Measurements from ENCODE around the gene SLC46A1.

SLC46A1 gene

DNA sequence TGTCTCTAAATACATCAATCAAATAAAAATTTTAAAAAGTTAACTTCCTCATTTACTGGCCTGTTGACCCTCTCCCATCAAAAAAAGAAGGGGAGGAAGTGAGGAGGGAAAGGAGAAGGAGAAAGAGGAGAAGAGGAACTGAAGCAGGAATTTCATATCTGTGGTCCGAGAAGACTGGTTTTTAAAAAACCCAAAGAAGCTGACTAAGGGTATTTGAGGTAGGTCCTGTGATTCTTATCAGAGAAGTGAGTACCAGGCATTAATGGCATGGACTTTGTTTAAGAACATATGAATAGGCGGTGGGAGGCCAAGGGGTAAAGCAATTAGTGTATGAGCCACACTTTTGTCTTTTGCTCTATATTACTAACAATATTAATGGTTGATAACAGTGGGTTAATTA, 2.0 kb downstream of the SLC46A1 start:
- no peak for DNase-seq (ENCODE audit: low read depth)

DNA sequence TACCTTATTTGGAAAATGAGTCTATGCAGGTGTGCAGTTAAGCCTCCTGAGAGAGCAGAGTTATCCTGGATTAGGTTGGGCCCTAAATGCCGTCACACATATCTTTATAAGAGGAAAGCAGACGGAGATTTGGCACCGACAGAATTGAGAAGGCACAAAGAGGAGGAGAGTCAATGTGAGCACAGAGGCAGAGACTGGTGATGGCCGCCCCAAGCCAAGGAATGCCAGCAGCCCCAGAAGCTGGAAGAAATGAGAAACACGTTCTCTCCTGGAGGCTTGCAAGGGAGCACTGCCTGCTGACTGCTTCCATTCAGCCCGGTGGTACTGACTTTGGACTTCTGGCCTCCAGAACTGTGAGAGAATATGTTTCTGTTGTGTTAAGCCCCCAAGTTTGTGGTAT, 3.2 kb downstream of the SLC46A1 start:
- no peak for DNase-seq (ENCODE audit: low read depth)

DNA sequence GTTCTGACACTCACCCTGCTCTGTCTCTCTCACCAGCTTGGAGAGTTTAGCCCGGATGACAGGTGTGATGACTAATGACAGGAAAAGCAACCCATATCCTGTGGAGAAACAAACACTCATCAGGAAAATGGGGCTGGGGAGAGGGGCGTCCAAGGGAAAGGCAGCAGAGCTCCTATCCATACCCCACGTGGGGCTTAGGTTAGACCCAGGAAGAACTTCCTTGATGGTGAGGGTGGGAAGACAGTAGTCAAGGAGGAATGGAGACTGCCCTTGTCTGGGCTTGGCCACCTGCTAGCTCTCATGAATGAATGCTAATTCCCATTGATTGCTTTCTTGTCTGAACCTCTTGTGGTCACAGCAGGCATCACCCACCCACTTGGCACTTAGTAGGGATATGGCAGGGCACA, 3.8 kb downstream of the SLC46A1 start:
- no peak for DNase-seq (ENCODE audit: low read depth)

DNA sequence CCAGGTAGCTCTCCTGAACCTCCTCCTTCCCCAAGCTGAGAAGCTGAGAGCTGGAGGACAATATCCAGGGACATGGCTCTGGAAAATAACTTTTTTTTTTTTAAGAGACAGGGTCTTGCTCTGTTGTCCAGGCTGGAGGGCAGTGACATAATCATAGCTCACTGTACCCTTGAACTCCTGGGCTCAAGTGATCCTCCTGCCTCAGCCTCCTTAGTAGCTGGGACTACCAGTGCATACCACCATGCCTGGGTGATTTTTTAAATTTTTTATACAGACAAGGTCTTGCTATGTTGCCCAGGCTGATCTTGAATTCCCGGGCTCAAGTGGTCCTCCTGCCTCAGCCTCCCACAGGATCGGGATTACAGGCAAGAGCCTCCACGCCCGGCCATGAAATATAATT, 6.2 kb downstream of the SLC46A1 start:
- DNase-seq (ENCODE audit: low read depth) = no peak

DNA sequence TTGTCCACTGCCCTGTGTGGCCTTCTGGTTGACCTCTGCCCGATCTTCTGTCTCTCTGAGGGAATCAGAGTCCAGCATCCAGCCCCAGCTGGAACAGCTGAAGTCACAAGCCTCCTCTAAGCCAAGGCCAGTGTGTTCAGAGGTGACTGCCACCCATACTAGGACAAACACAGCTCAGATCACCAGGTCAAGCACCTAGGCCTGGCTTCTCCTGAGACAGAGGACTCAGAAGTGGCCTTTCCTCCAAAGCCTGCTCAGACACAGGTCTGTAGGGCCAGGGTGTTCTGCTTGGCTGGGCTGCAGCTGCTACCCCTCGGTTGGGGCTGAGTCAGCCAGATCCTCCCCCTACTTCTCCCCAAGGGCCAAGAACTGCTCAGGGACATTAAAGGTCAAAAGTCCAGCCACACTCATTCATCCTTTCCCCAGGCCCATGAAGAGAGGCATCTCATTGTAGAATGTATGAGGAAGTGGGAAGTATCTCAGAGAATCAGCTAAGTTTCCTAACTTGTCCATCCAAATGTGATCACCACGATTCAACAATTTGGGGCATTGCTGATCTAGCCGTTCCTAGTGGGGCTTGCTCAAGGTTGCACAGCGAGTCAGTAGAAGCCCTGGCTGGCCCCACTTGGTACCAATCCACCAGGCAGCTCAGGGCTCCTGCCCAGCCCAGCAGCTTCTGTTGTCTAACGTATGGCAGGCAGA, 7.6 kb downstream of the SLC46A1 start:
- DNase-seq (ENCODE audit: low read depth) = no peak

DNA sequence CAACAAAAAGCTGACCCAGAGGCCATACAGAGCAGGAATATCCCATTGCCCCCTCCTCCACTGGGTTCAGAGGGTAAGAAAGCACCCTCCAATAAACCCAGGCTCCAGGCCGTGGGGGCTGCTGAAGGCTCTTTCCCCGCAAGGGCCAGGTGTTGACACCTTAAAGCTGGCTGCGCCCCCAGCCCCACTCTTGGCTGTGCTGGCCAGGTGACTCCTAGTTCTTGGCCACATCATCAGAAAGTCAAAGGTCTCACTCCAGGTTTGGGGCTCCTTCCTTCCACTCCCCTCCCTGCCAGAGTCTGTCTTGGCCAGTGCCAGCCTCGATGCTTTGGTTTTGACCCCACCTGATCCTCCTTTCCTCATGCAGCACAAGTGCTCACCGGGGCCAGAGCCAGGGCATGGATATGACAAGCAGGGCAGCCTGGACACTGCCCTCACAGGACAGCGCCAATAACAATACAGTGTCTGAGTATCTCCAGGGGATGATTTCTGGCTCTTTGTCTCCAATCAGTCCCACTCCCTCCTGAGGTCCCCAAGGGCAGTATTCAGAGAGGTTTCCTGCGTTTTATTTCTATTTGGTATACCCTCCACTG, 8.2 kb downstream of the SLC46A1 start:
- DNase-seq (ENCODE audit: low read depth) = no peak

DNA sequence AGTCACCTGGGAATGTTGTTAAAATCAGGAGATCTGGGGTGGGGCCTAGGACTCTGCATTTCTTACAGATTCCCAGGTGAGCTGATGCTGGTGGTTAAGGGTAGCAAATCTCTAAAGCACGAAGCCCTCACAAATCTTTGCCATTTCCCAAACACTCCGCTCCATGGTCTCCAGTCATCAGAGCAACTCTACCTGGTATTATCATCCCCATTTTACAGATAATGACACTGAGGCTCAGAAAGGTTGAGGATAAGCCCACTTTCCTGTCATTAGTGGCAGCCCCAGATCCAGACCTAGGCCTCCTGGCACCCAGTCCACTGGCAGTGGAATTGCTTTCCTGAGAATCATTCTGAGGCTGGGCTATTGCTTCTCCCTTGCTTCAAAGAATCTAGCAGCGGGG, 8.7 kb downstream of the SLC46A1 start:
- no peak for DNase-seq (ENCODE audit: low read depth)

DNA sequence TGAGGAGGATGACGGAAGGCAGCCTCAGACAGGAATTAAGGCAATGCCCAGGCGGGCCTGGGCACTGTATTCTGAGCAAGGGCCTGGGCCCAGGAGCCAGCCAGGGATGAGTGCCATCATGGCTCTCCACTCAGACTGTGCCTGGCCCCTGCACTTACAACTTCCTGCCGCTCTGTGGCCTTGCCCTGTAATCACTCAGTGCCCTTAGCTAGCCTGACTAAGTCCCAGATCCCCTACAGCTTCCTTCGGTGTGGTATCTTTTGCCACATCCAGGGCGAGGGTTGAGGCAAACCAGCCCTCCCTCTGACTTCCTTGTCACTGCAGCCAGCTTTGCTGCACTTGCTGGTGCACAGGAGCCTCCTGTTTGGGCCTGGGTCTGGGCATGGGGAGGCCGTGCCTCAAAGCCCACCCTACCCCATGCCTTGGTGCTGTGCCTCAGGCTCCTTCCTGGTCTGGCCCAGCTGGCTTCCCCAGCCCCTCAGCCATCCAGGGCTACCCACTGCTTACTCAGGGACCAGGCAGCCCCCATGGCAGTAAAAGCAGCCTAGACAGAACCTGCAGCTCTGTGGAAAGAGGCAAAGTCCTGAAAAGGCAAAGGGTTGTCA, 9.3 kb downstream of the SLC46A1 start:
- no peak for DNase-seq (ENCODE audit: low read depth)

DNA sequence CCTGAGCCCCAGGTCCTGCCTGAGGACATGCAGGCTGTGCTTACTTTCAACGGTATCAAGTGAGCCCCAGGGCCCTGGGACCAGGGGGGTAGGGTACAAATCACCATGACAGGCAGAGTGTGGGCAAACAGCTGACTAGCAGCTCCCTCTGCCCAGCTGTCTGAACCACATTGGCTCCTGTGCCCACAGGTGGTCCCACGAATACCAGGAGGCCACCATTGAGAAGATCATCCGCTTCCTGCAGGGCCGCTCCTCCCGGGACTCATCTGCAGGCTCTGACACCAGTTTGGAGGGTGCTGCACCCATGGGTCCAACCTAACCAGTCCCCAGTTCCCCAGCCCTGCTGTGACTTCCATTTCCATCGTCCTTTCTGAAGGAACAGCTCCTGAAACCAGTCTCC, 10.0 kb downstream of the SLC46A1 start:
- DNase-seq (ENCODE audit: low read depth) = no peak

DNA sequence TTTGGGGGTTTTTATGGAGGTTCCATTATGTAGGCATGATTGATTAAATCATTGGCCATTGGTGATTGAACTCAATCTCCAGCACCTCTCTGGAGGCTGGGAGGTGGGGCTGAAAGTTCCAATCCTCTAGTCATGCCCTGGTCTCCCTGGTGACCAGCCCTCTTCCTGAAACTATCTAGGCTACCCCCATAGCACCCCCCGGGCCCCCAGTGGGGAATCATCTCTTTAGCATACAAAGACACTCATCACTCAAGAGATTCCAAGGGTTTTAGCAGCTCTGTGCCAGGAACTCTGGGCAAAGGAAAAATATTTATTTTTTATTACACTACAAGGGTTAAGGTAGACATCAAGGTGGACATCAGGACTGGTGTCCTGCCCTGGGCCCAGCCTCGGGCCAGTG, 10.6 kb downstream of the SLC46A1 start:
- no peak for DNase-seq (ENCODE audit: low read depth)

DNA sequence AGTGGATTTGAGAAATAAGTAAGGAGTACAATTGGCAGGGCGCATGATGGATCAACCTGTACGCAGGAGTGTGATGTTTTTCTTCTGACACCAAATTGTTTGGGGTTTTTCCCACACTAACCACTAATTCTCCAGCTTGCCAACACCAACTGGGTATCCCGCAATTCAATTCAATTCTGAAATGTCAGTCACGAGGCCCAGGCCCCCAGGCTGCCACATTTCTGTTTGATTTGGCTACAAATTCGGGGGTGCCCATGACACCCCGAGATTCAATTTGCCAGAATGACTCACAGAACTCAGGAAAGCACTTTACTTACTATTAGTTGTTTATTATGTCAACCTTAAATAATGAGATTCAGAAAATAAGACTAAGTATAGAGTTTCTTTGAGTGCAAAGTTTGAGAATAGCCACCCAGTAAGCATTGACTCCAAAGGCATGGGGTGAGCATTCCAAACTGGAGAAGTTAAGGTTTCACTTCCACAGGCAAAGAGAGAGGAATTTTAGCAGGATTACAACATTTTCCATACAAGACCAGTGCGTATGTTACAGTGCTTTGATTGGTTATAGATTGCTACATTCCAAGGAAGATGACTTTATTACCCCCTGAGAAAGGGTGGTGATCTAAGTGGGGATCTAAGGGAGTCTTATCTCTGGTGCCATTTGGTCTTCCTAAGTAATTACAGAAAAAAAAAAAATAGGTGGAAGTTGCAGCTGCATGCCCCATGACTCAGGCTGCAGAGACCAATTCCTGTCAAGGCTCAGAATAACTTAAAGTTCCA, 11.5 kb downstream of the SLC46A1 start:
- DNase-seq (ENCODE audit: low read depth) = peak; percentile 68

DNA sequence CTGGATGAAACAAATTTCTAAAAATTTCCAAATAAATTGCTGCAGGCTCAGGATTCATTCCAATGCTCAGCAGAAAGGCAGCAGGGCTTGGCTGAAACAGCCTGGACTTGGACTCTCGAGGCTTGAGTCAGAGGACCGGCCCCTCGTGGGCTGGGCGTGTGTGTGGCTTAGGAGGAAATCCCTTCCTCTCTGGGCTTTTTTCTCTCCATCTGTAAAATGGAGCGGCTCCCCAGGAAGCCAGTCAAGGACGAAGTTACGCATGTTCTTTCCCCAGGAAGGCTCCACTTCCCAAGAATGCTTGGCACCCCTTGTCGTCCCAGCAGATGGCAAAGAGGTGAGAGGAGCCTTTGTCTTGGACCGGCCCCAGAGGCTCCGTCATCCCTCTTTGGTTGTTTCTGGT, 13.5 kb downstream of the SLC46A1 start:
- DNase-seq (ENCODE audit: low read depth) = no peak

DNA sequence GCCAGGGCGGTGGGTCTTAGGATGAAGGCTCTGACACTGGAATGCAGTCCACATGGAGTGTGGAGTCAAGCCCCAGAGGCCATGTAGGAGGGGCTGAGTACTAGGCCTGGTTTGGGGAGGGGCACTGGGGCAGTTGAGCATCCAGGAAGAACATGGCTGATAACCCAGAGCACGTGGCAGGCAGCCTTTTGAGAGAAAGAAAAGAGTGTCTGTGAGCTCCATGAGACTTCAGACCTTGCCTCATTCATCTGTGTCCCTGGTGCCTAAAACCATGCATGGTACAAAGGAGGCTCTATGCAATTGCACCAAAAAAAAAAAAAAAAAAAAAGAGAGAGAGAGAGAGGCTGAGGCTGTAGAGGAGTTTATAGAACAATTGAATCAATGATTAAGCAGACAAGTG, 14.6 kb downstream of the SLC46A1 start:
- DNase-seq (ENCODE audit: low read depth) = no peak

DNA sequence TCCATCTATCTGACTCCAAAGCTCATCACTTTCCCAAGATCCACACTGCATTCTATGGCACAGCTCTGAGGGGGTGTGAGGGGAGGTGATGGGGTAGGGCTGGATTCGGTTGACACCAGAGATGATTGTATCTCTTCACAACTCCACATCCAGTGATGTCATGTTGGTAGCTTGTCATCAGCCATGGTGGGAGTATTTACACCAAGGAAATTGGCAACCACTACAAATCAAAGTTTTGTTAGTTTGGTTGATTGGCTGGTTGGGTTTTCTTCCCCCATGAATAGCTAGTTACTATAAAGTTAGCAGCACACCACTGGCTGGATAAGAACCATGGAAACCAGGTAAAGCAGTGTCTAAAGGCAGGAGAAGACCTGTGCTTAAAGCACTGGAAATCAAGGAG, 15.0 kb downstream of the SLC46A1 start:
- DNase-seq (ENCODE audit: low read depth) = no peak

DNA sequence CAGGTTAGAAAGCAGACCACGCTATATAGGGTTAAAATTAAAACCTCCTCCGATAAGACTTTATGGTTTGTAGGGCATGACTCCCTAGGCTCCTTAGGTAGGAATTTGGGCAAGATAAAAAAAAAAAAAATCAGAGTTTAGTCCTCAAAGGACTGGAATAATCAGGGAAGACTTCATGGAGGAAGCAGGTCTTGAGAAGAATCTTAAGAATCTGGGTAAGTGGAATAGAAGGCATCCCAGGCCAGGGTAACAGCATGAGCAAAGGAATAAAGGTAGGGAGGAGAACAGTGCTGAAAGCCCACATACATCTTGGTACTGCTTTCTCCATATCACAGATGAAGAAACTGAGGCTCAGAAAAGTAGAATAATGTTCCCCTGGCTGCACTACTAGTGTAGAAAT, 15.4 kb downstream of the SLC46A1 start:
- DNase-seq (ENCODE audit: low read depth) = no peak

DNA sequence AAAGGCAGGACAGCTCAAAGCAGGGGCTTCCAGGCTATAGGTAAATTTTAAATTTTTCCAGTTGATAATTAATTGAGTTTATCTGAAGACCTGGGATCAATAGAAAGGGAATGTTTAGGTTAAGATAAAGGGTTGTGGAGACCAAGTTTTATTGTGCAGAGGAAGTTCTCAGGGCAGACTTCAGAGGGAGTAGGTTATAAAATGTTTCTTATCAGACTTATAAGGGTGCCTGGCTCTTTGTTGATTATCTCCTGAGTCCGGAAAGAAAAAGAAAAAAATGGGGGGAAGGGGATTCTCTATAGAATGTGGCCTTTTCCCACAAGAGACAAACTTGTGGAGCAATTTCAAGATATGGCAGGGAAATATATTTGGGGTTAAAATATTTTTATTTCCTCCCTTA, 15.9 kb downstream of the SLC46A1 start:
- no peak for DNase-seq (ENCODE audit: low read depth)

DNA sequence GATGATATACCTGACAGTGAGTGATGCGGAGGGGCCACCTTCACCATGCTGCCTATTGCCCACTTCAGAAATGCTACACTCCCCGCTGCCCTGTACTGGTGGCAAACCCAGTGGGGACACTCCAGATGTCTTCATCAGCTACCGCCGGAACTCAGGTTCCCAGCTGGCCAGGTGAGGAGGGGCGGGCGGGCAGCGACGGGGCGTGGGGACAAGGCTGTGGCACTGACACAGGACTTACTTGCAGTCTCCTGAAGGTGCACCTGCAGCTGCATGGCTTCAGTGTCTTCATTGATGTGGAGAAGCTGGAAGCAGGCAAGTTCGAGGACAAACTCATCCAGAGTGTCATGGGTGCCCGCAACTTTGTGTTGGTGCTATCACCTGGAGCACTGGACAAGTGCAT, 17.9 kb downstream of the SLC46A1 start:
- no peak for DNase-seq (ENCODE audit: low read depth)

DNA sequence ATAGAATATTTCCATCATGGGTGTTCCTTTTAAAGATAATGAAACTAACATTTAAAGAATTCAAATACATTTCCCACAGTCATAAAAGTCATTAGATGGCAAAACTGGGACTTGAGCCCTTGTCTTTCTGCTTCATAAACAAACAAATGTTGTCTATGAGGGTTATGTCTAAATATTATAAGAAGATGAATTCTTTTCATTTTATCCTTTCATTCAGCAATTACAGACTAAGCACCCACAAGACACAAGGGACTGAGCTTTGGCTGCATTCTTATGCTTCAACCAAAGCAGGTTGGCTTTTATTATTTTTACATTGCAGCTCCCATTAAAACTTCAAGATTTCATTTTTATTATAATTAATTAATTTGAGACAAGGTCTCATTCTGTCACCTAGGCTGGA, 19.6 kb downstream of the SLC46A1 start:
- DNase-seq (ENCODE audit: low read depth) = no peak

DNA sequence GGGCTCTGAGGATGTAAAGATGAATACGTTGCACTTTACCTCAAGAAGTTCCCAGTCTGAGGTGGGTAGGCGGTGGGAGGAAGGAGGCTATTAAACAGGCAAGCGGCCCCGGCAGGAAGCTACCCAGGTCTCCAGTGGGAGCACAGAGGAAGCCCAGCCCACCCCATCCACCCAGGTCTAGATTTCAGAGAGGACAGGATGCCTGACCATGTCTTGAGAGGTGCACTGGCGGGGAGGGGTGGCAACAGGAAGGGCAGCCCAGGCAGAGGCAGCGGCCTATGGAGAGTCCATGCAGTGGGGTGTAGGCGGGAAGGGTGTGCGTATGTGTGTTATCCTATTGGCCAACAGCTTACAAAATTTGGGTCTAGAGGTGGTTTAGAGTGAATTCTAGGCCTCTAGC, 20.6 kb downstream of the SLC46A1 start:
- DNase-seq (ENCODE audit: low read depth) = no peak

DNA sequence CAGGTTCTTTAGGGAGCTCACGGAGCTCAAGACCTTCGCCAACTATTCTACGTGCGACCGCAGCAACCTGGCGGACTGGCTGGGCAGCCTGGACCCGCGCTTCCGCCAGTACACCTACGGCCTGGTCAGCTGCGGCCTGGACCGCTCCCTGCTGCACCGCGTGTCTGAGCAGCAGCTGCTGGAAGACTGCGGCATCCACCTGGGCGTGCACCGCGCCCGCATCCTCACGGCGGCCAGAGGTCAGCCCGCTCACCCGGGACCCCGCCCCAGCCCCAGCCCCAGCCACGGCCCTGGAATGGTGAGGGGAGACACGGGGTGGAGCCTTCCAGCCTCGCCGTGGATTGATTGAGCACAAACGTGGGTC, 21.0 kb downstream of the SLC46A1 start:
- DNase-seq (ENCODE audit: low read depth) = no peak

DNA sequence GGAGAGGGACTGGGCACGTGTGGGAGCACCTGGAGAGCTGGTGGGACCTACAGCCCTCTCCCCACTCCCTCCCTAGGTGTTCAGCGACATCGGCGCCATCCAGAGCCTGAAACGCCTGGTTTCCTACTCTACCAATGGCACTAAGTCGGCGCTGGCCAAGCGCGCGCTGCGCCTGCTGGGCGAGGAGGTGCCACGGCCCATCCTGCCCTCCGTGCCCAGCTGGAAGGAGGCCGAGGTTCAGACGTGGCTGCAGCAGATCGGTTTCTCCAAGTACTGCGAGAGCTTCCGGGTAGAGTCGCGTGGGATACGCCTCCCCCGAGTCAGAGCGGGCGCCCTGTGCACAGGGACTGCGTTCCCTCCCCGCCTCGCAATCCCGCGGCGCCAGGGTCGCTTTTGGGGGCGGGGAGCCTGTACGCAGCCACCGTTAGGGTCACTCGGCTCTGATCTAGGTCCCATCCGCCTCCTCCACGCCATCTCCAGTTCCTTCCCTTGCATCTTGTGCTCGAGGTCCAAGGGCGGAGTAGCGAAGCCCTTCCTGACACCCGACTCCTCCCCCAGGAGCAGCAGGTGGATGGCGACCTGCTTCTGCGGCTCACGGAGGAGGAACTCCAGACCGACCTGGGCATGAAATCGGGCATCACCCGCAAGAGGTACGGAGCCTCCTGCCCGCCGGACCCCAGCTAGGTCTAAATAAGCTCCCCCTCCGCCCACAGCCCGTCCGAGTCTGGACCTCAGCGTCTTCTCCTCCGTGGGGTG, 21.6 kb downstream of the SLC46A1 start:
- DNase-seq (ENCODE audit: low read depth) = no peak

DNA sequence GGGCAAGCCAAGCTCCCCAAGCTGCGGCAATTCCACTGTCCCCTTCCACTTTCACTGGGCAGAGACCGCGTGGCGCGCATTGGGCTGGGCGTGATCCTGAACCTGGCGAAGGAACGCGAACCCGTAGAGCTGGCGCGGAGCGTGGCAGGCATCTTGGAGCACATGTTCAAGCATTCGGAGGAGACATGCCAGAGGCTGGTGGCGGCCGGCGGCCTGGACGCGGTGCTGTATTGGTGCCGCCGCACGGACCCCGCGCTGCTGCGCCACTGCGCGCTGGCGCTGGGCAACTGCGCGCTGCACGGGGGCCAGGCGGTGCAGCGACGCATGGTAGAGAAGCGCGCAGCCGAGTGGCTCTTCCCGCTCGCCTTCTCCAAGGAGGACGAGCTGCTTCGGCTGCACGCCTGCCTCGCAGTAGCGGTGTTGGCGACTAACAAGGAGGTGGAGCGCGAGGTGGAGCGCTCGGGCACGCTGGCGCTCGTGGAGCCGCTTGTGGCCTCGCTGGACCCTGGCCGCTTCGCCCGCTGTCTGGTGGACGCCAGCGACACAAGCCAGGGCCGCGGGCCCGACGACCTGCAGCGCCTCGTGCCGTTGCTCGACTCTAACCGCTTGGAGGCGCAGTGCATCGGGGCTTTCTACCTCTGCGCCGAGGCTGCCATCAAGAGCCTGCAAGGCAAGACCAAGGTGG, 24.7 kb downstream of the SLC46A1 start:
- DNase-seq (ENCODE audit: low read depth) = no peak
